Loucy (cell line): ENCODE results near the gene RIN3.

Experiments
- CTCF ChIP-seq: fragments of 200-600 bp; sonication (generic); conservative IDR thresholded peaks from 2 replicates; pipeline ENCODE4 v1.5.1; 2014; ENCODE audit warnings: mild to moderate bottlenecking, antibody characterized with exemption, low read length
- EZH2phosphoT487 ChIP-seq: fragments of 200-600 bp; IDR thresholded peaks from 2 replicates; pipeline ENCODE4 v1.6.1; 2018; ENCODE audit warnings: antibody characterized with exemption, mild to moderate bottlenecking, moderate library complexity, borderline replicate concordance

GRCh38 chr14:92546347-92547053, 32.9 kb downstream of the RIN3 start:
- TF ChIP-seq CTCF (no peak), EZH2phosphoT487 (no peak)
